Activated B cell treated with CpG ODN at 0.5 μM for 24 hours (primary cell): ENCODE results near the gene IAH1. TPM values are rescaled to one million over a fixed set of nuclear protein-coding genes. Genes with fewer than 3 reads are reported as not detected.

Experiments used
- ATAC-seq: fragments of 200-7000 bp; cut with Tn5 transposase; one replicate; pipeline ENCODE4 v1.10.0; 2021; ENCODE audit warnings: low read depth, mild to moderate bottlenecking, moderate library complexity
- CTCF ChIA-PET: fragments of 350-600 bp; sonication (Branson Sonifier 250); formaldehyde crosslinking; loops from one replicate; lab custom pipeline; 2021; ENCODE audit warnings: antibody characterized with exemption; lab: Charles Lee
- POLR2A ChIA-PET: fragments of 350-600 bp; sonication (Branson Sonifier 250); formaldehyde crosslinking; loops from one replicate; lab custom pipeline; 2021; ENCODE audit warnings: antibody characterized with exemption; lab: Charles Lee
- DNase-seq: peaks from one replicate; pipeline ENCODE4 v3.0.0; 2022
- H3K27ac Mint-ChIP-seq: one replicate; pipeline ENCODE4 v1.8.0; 2020; ENCODE audit warnings: mixed read lengths
- H3K27me3 Mint-ChIP-seq: one replicate; pipeline ENCODE4 v1.8.0; 2021; ENCODE audit warnings: mixed read lengths
- H3K36me3 Mint-ChIP-seq: one replicate; pipeline ENCODE4 v1.8.0; 2021; ENCODE audit warnings: low read depth, mixed read lengths
- H3K4me1 Mint-ChIP-seq: one replicate; pipeline ENCODE4 v1.8.0; 2021; ENCODE audit warnings: mixed read lengths
- H3K4me3 Mint-ChIP-seq: one replicate; pipeline ENCODE4 v1.8.0; 2020; ENCODE audit warnings: mild to moderate bottlenecking, mixed read lengths
- H3K9me3 Mint-ChIP-seq: one replicate; pipeline ENCODE4 v1.8.0; 2020; ENCODE audit warnings: mixed read lengths
- CTCF ChIP-seq: fragments of 200-600 bp; IDR thresholded peaks from one replicate; pipeline ENCODE4 v1.8.0; 2022; ENCODE audit warnings: antibody characterized with exemption, mild to moderate bottlenecking
- intact Hi-C: fragments of 100-400 bp; cut with micrococcal nuclease; formaldehyde crosslinking; loops from one replicate; pipeline ENCODE4 v1.15.1; 2024
- total RNA-seq: library from RNA; stranded (reverse); gene quantifications from 2 replicates; pipeline ENCODE4 v1.2.3, GENCODE V29; 2022

Gene IAH1
- total RNA-seq, 1 donor from 2014 or later, result 49.0 TPM

GRCh38 chr2:9472511-9472910 is 1.8 kb upstream of the IAH1 start:
- no peaks in the 10 kb centered on the region for H3K9me3 Mint-ChIP-seq
- ATAC-seq (no peak), DNase-seq (no peak)
- H3K4me1 Mint-ChIP-seq, result peaks cover 31% of the 10 kb centered on the region
- H3K36me3 Mint-ChIP-seq, result peaks cover 31% of the 10 kb centered on the region
- intact Hi-C loops, result loop anchor here (10.0 kb wide), 1 partner anchor 372 kb away; the partner anchor contains the start of gene TAF1B
- peak overlapping the region; percentile 19 for H3K4me3 Mint-ChIP-seq
- CTCF ChIA-PET, result no interaction called here
- TF ChIP-seq CTCF, result no peak
- H3K27me3 Mint-ChIP-seq, result no peaks in the 10 kb centered on the region
- POLR2A ChIA-PET, result interaction anchor here (4.2 kb wide), 1 partner anchor 83 kb away, joined by 31 read pairs; the partner anchor contains the start of gene ADAM17
- peak overlapping the region; percentile 30 for H3K27ac Mint-ChIP-seq

- H3K27me3 Mint-ChIP-seq, result no peaks in the 10 kb centered on the region
- no peak for TF ChIP-seq CTCF
- ATAC-seq (no peak), DNase-seq (peak; percentile 19)
- H3K4me3 Mint-ChIP-seq, result peak overlapping the region; percentile 80
- ChIA-PET CTCF (interaction anchor here (0.7 to 1.0 kb wide), 2 partner anchors 82 to 157 kb away, joined by 3 to 5 read pairs; partner anchors contain the start of gene ADAM17), POLR2A (interaction anchor here (0.7 to 4.2 kb wide), 4 partner anchors 17 to 157 kb away, joined by 3 to 31 read pairs (median 15); partner anchors contain the start of genes ADAM17 and YWHAQ)
- intact Hi-C loops, result loop anchor here (10.0 kb wide), 1 partner anchor 371 kb away; the partner anchor contains the start of gene TAF1B
- no peaks in the 10 kb centered on the region for H3K9me3 Mint-ChIP-seq
- H3K36me3 Mint-ChIP-seq, result peaks cover 27% of the 10 kb centered on the region
- peak overlapping the region; percentile 7 for H3K27ac Mint-ChIP-seq
- peaks cover 34% of the 10 kb centered on the region for H3K4me1 Mint-ChIP-seq
These were observed 905 bp upstream of the IAH1 start for GRCh38 chr2:9473308-9473984.

- TF ChIP-seq CTCF, result no peak
- Mint-ChIP-seq H3K9me3 (no peaks in the 10 kb centered on the region), H3K4me1 (peaks cover 36% of the 10 kb centered on the region), H3K27ac (peak overlapping the region; percentile 61), H3K4me3 (peak overlapping the region; percentile 80), H3K27me3 (no peaks in the 10 kb centered on the region), H3K36me3 (peaks cover 30% of the 10 kb centered on the region)
- ATAC-seq (peak; percentile 36), DNase-seq (no peak)
- ChIA-PET POLR2A (interaction anchor here (0.7 to 4.2 kb wide), 4 partner anchors 17 to 157 kb away, joined by 3 to 31 read pairs (median 15); partner anchors contain the start of genes ADAM17 and YWHAQ), CTCF (interaction anchor here (0.7 to 1.0 kb wide), 2 partner anchors 82 to 156 kb away, joined by 3 to 5 read pairs; partner anchors contain the start of gene ADAM17)
- intact Hi-C loops, result loop anchor here (1.0 to 10.0 kb wide), 4 partner anchors 51 to 371 kb away; partner anchors contain the start of genes CPSF3, ITGB1BP1 and TAF1B
These were observed 378 bp upstream of the IAH1 start for GRCh38 chr2:9473985-9474360.

GRCh38 chr2:9477914-9478313 is 3.6 kb downstream of the IAH1 start:
- intact Hi-C loops, result loop anchor here (10.0 kb wide), 1 partner anchor 367 kb away; the partner anchor contains the start of gene TAF1B
- Mint-ChIP-seq H3K36me3 (peaks cover 46% of the 10 kb centered on the region), H3K27me3 (no peaks in the 10 kb centered on the region), H3K4me3 (no peak overlapping the region), H3K4me1 (peaks cover 41% of the 10 kb centered on the region), H3K27ac (no peak overlapping the region), H3K9me3 (no peaks in the 10 kb centered on the region)
- ATAC-seq, result no peak
- TF ChIP-seq CTCF, result no peak
- ChIA-PET POLR2A (no interaction called here), CTCF (no interaction called here)
- DNase-seq, result no peak

- intact Hi-C loops, result loop anchor here (10.0 kb wide), 1 partner anchor 366 kb away; the partner anchor contains the start of gene TAF1B
- Mint-ChIP-seq H3K4me1 (peaks cover 38% of the 10 kb centered on the region), H3K4me3 (no peak overlapping the region), H3K9me3 (no peaks in the 10 kb centered on the region), H3K27ac (no peak overlapping the region), H3K36me3 (peaks cover 51% of the 10 kb centered on the region), H3K27me3 (no peaks in the 10 kb centered on the region)
- POLR2A ChIA-PET, result no interaction called here
- CTCF ChIA-PET, result no interaction called here
- DNase-seq (no peak), ATAC-seq (no peak)
- TF ChIP-seq CTCF, result no peak
These were observed 4.2 kb downstream of the IAH1 start for GRCh38 chr2:9478526-9478925.
